ENCODE data around the gene CALD1. TPM values are rescaled to one million over a fixed set of nuclear protein-coding genes. Genes with fewer than 3 reads are reported as not detected.

The CALD1 gene
- total and polyA plus RNA-seq, 2 experiments from 2014 or later, result 22.6 to 135 TPM

DNA sequence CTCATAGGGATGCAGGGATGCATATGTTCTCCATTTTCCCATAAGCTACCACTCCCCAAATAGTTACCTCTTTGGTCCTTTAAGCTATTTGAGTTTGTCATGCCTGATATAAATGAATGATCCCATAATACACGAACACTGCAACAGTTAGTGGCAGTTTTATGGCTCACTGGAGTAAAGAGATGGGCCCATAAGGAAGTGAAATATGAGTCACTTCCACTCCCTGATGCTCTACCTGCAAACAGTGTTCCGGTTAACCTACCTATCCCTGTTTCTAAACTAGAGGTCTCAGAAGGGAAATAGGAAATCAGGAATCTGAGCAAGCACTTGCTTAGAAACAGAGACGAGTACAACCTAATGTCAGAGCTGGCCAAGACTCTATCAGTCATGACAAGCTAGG, 71.7 kb downstream of the CALD1 start:
- no peak for DNase-seq (ENCODE audit: low read depth in 1 of 2, low spot score in 1 of 2)
- Histone ChIP-seq H3K27ac (no peak overlapping the region), H3K36me3 (no peaks in the 10 kb centered on the region), H3K9me3 (ENCODE audit: low read depth) (no peaks in the 10 kb centered on the region), H3K27me3 (no peaks in the 10 kb centered on the region), H3K4me1 (ENCODE audit: low read depth) (peaks cover 7% of the 10 kb centered on the region), H3K4me3 (no peak overlapping the region)
- TF ChIP-seq, protein P1, sequence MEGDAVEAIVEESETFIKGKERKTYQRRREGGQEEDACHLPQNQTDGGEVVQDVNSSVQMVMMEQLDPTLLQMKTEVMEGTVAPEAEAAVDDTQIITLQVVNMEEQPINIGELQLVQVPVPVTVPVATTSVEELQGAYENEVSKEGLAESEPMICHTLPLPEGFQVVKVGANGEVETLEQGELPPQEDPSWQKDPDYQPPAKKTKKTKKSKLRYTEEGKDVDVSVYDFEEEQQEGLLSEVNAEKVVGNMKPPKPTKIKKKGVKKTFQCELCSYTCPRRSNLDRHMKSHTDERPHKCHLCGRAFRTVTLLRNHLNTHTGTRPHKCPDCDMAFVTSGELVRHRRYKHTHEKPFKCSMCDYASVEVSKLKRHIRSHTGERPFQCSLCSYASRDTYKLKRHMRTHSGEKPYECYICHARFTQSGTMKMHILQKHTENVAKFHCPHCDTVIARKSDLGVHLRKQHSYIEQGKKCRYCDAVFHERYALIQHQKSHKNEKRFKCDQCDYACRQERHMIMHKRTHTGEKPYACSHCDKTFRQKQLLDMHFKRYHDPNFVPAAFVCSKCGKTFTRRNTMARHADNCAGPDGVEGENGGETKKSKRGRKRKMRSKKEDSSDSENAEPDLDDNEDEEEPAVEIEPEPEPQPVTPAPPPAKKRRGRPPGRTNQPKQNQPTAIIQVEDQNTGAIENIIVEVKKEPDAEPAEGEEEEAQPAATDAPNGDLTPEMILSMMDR (IDR thresholded peaks at IDR 0.05; ENCODE audit: low read depth, low read length), result no peak

DNA sequence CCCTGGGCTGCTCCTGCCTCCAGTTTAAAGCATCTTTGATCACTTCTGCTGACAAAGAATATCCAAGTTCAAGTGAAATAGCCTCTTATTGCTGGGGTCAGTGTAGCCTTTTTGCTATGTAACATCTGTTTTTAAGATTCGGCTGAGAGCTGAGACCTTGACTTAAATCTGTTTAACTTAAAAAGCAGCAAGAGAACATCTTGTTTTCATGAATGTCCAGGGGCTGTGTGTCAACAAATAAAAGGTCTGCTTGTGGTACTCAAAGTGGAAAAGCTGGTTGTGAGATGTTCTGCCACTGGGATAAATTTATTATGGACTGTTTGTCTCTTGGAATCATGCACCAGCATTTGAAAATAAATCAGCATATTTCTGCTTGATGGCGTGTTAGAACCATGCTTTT, 73.2 kb downstream of the CALD1 start:
- no peaks in the 10 kb centered on the region for H3K27me3 ChIP-seq
- no peak overlapping the region for H3K4me3 ChIP-seq
- TF ChIP-seq, protein P1 (IDR thresholded peaks at IDR 0.05; ENCODE audit: low read depth, low read length), result no peak
- no peak for DNase-seq (ENCODE audit: low read depth in 1 of 2, low spot score in 1 of 2)
- peaks cover 7% of the 10 kb centered on the region for H3K4me1 ChIP-seq (ENCODE audit: low read depth)
- H3K27ac ChIP-seq, result no peak overlapping the region
- no peaks in the 10 kb centered on the region for H3K9me3 ChIP-seq (ENCODE audit: low read depth)
- no peaks in the 10 kb centered on the region for H3K36me3 ChIP-seq

DNA sequence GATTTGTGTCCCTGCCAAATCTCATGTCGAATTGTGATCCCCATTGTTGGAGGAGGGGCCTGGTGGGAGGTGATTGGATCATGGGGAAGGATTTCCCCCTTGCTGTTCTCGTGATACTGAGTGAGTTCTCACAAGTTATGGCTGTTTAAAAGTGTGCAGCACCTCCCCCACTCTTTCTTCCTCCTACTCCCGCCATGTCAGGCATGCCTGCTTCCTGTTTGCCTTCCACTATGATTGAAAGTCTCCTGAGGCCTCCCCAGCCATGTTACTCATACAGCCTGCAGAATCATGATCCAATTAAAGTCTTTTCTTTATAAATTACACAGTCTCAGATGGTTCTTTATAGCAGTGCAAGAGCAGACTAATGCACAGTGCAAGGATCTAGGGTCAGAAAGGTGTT, 75.4 kb downstream of the CALD1 start:
- H3K27ac ChIP-seq, result no peak overlapping the region
- TF ChIP-seq, protein P1 (IDR thresholded peaks at IDR 0.05; ENCODE audit: low read depth, low read length), result no peak
- no peaks in the 10 kb centered on the region for H3K27me3 ChIP-seq

DNA sequence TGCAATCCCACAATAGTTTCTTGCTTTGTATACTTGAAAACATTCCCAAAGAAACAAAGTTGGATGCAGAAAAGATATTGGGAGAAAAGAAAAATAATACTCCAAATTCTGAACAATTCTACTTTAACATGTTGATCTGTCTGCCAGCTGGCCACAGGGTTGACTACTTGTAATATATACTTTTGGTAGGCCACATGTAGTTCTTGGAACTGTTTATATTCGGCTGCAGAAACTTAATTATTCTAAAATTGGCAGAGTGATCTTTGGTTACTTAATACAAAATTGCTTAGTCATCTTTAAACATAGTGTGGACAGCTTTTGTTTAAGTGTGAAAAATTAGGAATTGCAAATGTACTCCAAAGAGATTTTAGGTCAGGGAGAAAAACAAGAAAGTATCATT, 76.0 kb downstream of the CALD1 start:
- peak in 1 of 2 donors; percentile 25 for DNase-seq (ENCODE audit: low read depth in 1 of 2, low spot score in 1 of 2)
- H3K4me3 ChIP-seq, result no peak overlapping the region
- no peak overlapping the region for H3K27ac ChIP-seq

More for the DNA sequence above, 75.4 kb downstream of the CALD1 start:
- Histone ChIP-seq H3K36me3 (no peaks in the 10 kb centered on the region), H3K4me1 (ENCODE audit: low read depth) (peaks cover 7% of the 10 kb centered on the region), H3K9me3 (ENCODE audit: low read depth) (no peaks in the 10 kb centered on the region), H3K4me3 (no peak overlapping the region)
- DNase-seq (ENCODE audit: low read depth in 1 of 2, low spot score in 1 of 2), result peak in 1 of 2 donors; percentile 56

DNA sequence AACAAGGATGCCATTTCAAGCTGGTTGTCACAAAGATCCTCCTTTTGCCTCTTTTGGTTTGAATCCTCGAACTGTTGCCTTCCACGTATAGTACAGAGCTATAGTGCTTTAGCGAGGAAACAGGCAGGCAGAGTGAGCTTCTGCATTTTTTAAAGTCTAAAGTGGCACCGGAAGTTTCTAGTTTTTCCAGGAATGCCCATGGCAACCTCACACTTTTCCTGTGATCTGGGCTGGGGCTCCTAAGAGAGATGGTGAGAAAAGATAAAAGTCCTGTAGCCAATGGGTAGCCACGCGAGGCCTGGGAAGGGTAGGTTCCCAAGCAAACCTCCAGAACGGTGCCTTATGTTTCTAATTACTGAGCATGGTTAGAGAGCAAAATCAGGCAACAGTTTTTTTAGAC, 76.7 kb downstream of the CALD1 start:
- peak in 1 of 2 donors; percentile 23 for DNase-seq (ENCODE audit: low read depth in 1 of 2, low spot score in 1 of 2)
- no peaks in the 10 kb centered on the region for H3K9me3 ChIP-seq (ENCODE audit: low read depth)
- H3K36me3 ChIP-seq, result no peaks in the 10 kb centered on the region
- H3K4me3 ChIP-seq, result no peak overlapping the region
- TF ChIP-seq, protein P1 (IDR thresholded peaks at IDR 0.05; ENCODE audit: low read depth, low read length), result no peak
- H3K4me1 ChIP-seq (ENCODE audit: low read depth), result peaks cover 7% of the 10 kb centered on the region
- no peak overlapping the region for H3K27ac ChIP-seq
- no peaks in the 10 kb centered on the region for H3K27me3 ChIP-seq

More for the DNA sequence above, 76.0 kb downstream of the CALD1 start:
- Histone ChIP-seq H3K36me3 (no peaks in the 10 kb centered on the region), H3K4me1 (ENCODE audit: low read depth) (peaks cover 7% of the 10 kb centered on the region), H3K9me3 (ENCODE audit: low read depth) (no peaks in the 10 kb centered on the region), H3K27me3 (no peaks in the 10 kb centered on the region)
- TF ChIP-seq, protein P1 (IDR thresholded peaks at IDR 0.05; ENCODE audit: low read depth, low read length), result no peak

DNA sequence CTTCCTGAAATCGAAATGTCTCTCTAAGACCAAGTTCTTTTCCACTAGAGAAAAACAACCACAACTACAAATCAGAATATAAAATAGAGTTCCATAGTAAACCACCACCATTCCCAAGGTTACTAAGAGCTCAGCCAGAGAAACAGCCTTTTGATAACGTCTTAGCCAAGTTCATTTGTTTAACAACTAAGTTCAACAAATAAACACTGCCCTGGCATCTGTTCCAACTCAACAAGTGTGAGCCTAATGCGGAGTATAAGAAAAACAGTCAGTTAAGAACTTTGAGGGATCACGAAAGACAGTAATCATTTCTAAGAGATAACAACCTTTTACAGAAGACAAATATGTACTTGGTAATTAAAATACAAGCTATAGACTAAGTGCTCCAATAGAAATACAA, 77.3 kb downstream of the CALD1 start:
- Histone ChIP-seq H3K4me3 (no peak overlapping the region), H3K27me3 (no peaks in the 10 kb centered on the region), H3K4me1 (ENCODE audit: low read depth) (peaks cover 7% of the 10 kb centered on the region), H3K27ac (no peak overlapping the region), H3K9me3 (ENCODE audit: low read depth) (no peaks in the 10 kb centered on the region), H3K36me3 (no peaks in the 10 kb centered on the region)
- TF ChIP-seq, protein P1 (IDR thresholded peaks at IDR 0.05; ENCODE audit: low read depth, low read length), result no peak
- DNase-seq (ENCODE audit: low read depth in 1 of 2, low spot score in 1 of 2), result peak in 1 of 2 donors; percentile 21

Measured in cardiac muscle cell (in vitro differentiated cells and primary cell).